GM12874 (cell line): ENCODE measurements around the gene PTRHD1.
A peak's percentile ranks its signal among the peaks of the same experiment; 100 is the strongest.

ENCODE experiments used
- CTCF ChIP-seq: IDR thresholded peaks from 2 replicates; pipeline ENCODE4 v1.5.1; 2011; ENCODE audit warnings: low read depth, mild to moderate bottlenecking, control low read depth, low read length, moderate library complexity; ENCODE audit not compliant: insufficient read depth

The PTRHD1 gene

GRCh38 chr2:24825883-24826772 lies 32.9 kb upstream of the PTRHD1 start:
- TF ChIP-seq CTCF, result no peak

GRCh38 chr2:24824966-24825882 lies 32.0 kb upstream of the PTRHD1 start:
- peak; percentile 72 for TF ChIP-seq CTCF

GRCh38 chr2:24824071-24824588 lies 30.9 kb upstream of the PTRHD1 start:
- no peak for TF ChIP-seq CTCF

GRCh38 chr2:24822049-24822706 lies 29.0 kb upstream of the PTRHD1 start:
- TF ChIP-seq CTCF, result no peak

- TF ChIP-seq CTCF, result no peak
Observed at GRCh38 chr2:24821433-24821891, 28.3 kb upstream of the PTRHD1 start.

GRCh38 chr2:24820598-24821432 lies 27.6 kb upstream of the PTRHD1 start:
- TF ChIP-seq CTCF, result no peak
